HEK293 (cell line): ENCODE data around the gene ARIH2.
A peak's percentile ranks its signal among the peaks of the same experiment; 100 is the strongest.

Experiments used
- BCL11B ChIP-seq: fragments of 450-650 bp; formaldehyde crosslinking; IDR thresholded peaks from 2 replicates; pipeline ENCODE4 v1.5.1; 2016; ENCODE audit warnings: low read depth, missing biosample characterization, missing genetic modification characterization
- GLI4 ChIP-seq: fragments of 450-650 bp; formaldehyde crosslinking; IDR thresholded peaks from 2 replicates; pipeline ENCODE4 v1.5.1; 2016; ENCODE audit warnings: missing biosample characterization, missing genetic modification characterization
- GLIS2 ChIP-seq: fragments of 450-650 bp; formaldehyde crosslinking; IDR thresholded peaks from 2 replicates; pipeline ENCODE4 v1.5.1; 2016; ENCODE audit warnings: missing biosample characterization, missing genetic modification characterization
- HOXD13 ChIP-seq: sonication (generic); formaldehyde crosslinking; IDR thresholded peaks from 2 replicates; pipeline ENCODE4 v1.8.0; 2022; ENCODE audit warnings: missing genetic modification reagents, borderline replicate concordance
- KLF9 ChIP-seq: fragments of 450-650 bp; formaldehyde crosslinking; IDR thresholded peaks from 2 replicates; pipeline ENCODE4 v1.5.1; 2016; ENCODE audit warnings: missing biosample characterization, missing genetic modification characterization, low read depth
- SP2 ChIP-seq: fragments of 450-650 bp; formaldehyde crosslinking; IDR thresholded peaks from 2 replicates; pipeline ENCODE4 v1.5.1; 2016; ENCODE audit warnings: missing biosample characterization, missing genetic modification characterization
- SP7 ChIP-seq: fragments of 450-650 bp; formaldehyde crosslinking; IDR thresholded peaks from 2 replicates; pipeline ENCODE4 v1.5.1; 2016; ENCODE audit warnings: missing biosample characterization, missing genetic modification characterization
- YY1 ChIP-seq: fragments of 450-650 bp; formaldehyde crosslinking; IDR thresholded peaks from 2 replicates; pipeline ENCODE4 v1.5.1; 2018; ENCODE audit warnings: missing biosample characterization, missing genetic modification characterization
- ZFP69B ChIP-seq: fragments of 450-650 bp; formaldehyde crosslinking; IDR thresholded peaks from 2 replicates; pipeline ENCODE4 v1.5.1; 2016; ENCODE audit warnings: missing biosample characterization, missing genetic modification characterization
- ZNF138 ChIP-seq: fragments of 450-650 bp; formaldehyde crosslinking; IDR thresholded peaks from 2 replicates; pipeline ENCODE4 v1.5.1; 2016; ENCODE audit warnings: missing biosample characterization, missing genetic modification characterization, borderline replicate concordance
- ZNF157 ChIP-seq: fragments of 450-650 bp; formaldehyde crosslinking; IDR thresholded peaks from 2 replicates; pipeline ENCODE4 v1.5.1; 2016; ENCODE audit warnings: missing biosample characterization, missing genetic modification characterization
- ZNF175 ChIP-seq: fragments of 450-650 bp; formaldehyde crosslinking; IDR thresholded peaks from 2 replicates; pipeline ENCODE4 v1.5.1; 2016; ENCODE audit warnings: missing biosample characterization, missing genetic modification characterization
- ZNF274 ChIP-seq, 2 experiments: fragments of 200-500 bp in 1 of 2; fragments of 450-650 bp in 1 of 2; sonication (Bioruptor generic) in 1 of 2; formaldehyde crosslinking in 1 of 2; IDR thresholded peaks; 2 replicates each; pipeline versions ENCODE4 v1.5.1 to v1.6.1; 2014 to 2016; ENCODE audit warnings: borderline replicate concordance in 1 of 2, inconsistent platforms in 1 of 2, low read length in 1 of 2, missing biosample characterization in 1 of 2, missing genetic modification characterization in 1 of 2
- ZNF292 ChIP-seq: fragments of 450-650 bp; formaldehyde crosslinking; IDR thresholded peaks from 2 replicates; pipeline ENCODE4 v1.5.1; 2016; ENCODE audit warnings: low read depth, missing biosample characterization, missing genetic modification characterization, borderline replicate concordance
- ZNF416 ChIP-seq: fragments of 450-650 bp; formaldehyde crosslinking; IDR thresholded peaks from 2 replicates; pipeline ENCODE4 v1.5.1; 2016; ENCODE audit warnings: missing biosample characterization, missing genetic modification characterization
- ZNF529 ChIP-seq: fragments of 450-650 bp; formaldehyde crosslinking; IDR thresholded peaks from 2 replicates; pipeline ENCODE4 v1.5.1; 2017; ENCODE audit warnings: missing genetic modification characterization, missing biosample characterization; ENCODE audit not compliant: insufficient replicate concordance
- ZNF776 ChIP-seq: fragments of 450-650 bp; formaldehyde crosslinking; IDR thresholded peaks from 2 replicates; pipeline ENCODE4 v1.5.0; 2017; ENCODE audit warnings: missing biosample characterization, missing genetic modification characterization, borderline replicate concordance
- TF ChIP-seq, protein P1 (sequence below): fragments of 450-650 bp; formaldehyde crosslinking; IDR thresholded peaks from 2 replicates; pipeline ENCODE4 v1.5.1; 2016; ENCODE audit warnings: missing biosample characterization, missing genetic modification characterization, borderline replicate concordance
- TF ChIP-seq, protein P2 (sequence below): fragments of 450-650 bp; formaldehyde crosslinking; IDR thresholded peaks from 2 replicates; pipeline ENCODE4 v1.5.1; 2017; ENCODE audit warnings: missing biosample characterization, missing genetic modification characterization
- TF ChIP-seq, protein P3 (sequence below): fragments of 450-650 bp; formaldehyde crosslinking; IDR thresholded peaks from 2 replicates; pipeline ENCODE4 v1.5.1; 2016; ENCODE audit warnings: missing biosample characterization, missing genetic modification characterization, borderline replicate concordance
- TF ChIP-seq, protein P4 (sequence below): fragments of 450-650 bp; formaldehyde crosslinking; IDR thresholded peaks from 2 replicates; pipeline ENCODE4 v1.5.1; 2016; ENCODE audit warnings: missing biosample characterization, missing genetic modification characterization, low read depth
- TF ChIP-seq, protein P5 (sequence below): fragments of 450-650 bp; formaldehyde crosslinking; IDR thresholded peaks from 2 replicates; pipeline ENCODE4 v1.5.1; 2016; ENCODE audit warnings: missing biosample characterization, missing genetic modification characterization
- TF ChIP-seq, protein P6 (sequence below): fragments of 450-650 bp; formaldehyde crosslinking; IDR thresholded peaks from 2 replicates; pipeline ENCODE4 v1.5.1; 2016; ENCODE audit warnings: missing biosample characterization, missing genetic modification characterization

The ARIH2 gene

DNA sequence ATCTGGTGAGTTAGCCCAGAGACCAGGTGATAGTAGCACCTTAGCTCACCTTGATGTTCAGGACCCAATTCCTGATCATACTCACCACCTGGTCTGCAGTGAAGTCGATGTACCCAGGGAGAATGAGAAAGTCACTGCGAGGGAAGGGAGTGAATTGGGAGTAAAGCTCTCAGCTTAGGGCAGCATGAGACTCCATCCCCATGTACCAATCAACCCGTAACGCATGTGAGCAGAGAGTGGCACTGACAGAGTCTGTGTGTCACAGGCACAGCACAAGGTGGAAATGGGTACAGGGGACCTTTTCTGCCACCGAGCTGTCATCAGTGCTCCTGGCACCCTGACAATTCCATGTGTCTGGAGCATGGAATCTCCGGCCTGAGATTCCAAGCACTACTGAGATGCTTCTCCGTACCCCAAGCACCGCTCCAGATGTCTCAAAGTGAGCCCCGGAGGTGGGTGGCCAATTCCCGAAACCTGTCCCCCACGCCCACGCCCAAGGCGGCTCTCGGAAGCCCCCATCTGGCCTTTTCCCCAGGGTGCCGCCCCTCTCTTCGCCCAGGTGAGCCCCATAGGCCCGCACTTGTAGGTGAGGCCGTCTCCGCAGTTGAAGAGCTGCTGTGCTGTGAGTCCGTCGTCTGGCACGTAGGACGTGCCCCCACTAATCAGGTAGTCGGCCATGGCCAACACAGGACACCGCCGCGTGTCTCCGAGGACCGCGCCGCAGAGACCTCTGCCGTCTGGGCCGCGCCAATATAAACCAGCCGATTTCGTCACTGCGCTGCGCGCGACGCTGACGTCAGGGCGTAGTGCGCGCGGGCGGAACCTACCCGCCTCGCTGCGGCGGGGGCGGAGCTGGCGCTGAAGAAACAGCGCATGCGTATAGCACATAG lies 110.3 kb downstream of the ARIH2 start, which contains the start of gene IMPDH2 (continued):
- TF ChIP-seq, protein P1, sequence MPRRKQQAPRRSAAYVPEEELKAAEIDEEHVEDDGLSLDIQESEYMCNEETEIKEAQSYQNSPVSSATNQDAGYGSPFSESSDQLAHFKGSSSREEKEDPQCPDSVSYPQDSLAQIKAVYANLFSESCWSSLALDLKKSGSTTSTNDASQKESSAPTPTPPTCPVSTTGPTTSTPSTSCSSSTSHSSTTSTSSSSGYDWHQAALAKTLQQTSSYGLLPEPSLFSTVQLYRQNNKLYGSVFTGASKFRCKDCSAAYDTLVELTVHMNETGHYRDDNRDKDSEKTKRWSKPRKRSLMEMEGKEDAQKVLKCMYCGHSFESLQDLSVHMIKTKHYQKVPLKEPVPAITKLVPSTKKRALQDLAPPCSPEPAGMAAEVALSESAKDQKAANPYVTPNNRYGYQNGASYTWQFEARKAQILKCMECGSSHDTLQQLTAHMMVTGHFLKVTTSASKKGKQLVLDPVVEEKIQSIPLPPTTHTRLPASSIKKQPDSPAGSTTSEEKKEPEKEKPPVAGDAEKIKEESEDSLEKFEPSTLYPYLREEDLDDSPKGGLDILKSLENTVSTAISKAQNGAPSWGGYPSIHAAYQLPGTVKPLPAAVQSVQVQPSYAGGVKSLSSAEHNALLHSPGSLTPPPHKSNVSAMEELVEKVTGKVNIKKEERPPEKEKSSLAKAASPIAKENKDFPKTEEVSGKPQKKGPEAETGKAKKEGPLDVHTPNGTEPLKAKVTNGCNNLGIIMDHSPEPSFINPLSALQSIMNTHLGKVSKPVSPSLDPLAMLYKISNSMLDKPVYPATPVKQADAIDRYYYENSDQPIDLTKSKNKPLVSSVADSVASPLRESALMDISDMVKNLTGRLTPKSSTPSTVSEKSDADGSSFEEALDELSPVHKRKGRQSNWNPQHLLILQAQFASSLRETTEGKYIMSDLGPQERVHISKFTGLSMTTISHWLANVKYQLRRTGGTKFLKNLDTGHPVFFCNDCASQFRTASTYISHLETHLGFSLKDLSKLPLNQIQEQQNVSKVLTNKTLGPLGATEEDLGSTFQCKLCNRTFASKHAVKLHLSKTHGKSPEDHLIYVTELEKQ = no peak
- TF ChIP-seq SP2 (tag by site-specific recombination) = peak; percentile 80
- TF ChIP-seq YY1 (tag by site-specific recombination) = peak; percentile 55; the same call in 1 of the 2 replicates
- TF ChIP-seq ZNF292 (tag by site-specific recombination) = no peak
- no peak for TF ChIP-seq BCL11B (tag by site-specific recombination)
- peak; percentile 79 for TF ChIP-seq KLF9 (tag by site-specific recombination)
- no peak for TF ChIP-seq ZNF529 (tag by site-specific recombination)
- TF ChIP-seq, protein P2, sequence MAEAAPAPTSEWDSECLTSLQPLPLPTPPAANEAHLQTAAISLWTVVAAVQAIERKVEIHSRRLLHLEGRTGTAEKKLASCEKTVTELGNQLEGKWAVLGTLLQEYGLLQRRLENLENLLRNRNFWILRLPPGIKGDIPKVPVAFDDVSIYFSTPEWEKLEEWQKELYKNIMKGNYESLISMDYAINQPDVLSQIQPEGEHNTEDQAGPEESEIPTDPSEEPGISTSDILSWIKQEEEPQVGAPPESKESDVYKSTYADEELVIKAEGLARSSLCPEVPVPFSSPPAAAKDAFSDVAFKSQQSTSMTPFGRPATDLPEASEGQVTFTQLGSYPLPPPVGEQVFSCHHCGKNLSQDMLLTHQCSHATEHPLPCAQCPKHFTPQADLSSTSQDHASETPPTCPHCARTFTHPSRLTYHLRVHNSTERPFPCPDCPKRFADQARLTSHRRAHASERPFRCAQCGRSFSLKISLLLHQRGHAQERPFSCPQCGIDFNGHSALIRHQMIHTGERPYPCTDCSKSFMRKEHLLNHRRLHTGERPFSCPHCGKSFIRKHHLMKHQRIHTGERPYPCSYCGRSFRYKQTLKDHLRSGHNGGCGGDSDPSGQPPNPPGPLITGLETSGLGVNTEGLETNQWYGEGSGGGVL (tag by site-specific recombination) = peak; percentile 39; the same call in 1 of the 2 replicates
- no peak for TF ChIP-seq ZNF157 (tag by site-specific recombination)
- TF ChIP-seq ZFP69B (tag by site-specific recombination) = no peak; the same call in 1 of the 2 replicates
- no peak for TF ChIP-seq ZNF138 (tag by site-specific recombination)
- no peak for TF ChIP-seq HOXD13 (CRISPR knock-in tag)
- TF ChIP-seq ZNF175 (tag by site-specific recombination) = no peak
- TF ChIP-seq, protein P3, sequence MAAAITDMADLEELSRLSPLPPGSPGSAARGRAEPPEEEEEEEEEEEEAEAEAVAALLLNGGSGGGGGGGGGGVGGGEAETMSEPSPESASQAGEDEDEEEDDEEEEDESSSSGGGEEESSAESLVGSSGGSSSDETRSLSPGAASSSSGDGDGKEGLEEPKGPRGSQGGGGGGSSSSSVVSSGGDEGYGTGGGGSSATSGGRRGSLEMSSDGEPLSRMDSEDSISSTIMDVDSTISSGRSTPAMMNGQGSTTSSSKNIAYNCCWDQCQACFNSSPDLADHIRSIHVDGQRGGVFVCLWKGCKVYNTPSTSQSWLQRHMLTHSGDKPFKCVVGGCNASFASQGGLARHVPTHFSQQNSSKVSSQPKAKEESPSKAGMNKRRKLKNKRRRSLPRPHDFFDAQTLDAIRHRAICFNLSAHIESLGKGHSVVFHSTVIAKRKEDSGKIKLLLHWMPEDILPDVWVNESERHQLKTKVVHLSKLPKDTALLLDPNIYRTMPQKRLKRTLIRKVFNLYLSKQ (tag by site-specific recombination) = no peak
- TF ChIP-seq GLIS2 = no peak
- peak; percentile 77 for TF ChIP-seq SP7 (tag by site-specific recombination)
- TF ChIP-seq, protein P4, sequence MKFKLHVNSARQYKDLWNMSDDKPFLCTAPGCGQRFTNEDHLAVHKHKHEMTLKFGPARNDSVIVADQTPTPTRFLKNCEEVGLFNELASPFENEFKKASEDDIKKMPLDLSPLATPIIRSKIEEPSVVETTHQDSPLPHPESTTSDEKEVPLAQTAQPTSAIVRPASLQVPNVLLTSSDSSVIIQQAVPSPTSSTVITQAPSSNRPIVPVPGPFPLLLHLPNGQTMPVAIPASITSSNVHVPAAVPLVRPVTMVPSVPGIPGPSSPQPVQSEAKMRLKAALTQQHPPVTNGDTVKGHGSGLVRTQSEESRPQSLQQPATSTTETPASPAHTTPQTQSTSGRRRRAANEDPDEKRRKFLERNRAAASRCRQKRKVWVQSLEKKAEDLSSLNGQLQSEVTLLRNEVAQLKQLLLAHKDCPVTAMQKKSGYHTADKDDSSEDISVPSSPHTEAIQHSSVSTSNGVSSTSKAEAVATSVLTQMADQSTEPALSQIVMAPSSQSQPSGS = peak; percentile 96
- no peak for TF ChIP-seq ZNF274 (IDR thresholded peaks at IDR 0.05; ENCODE audit: low read length)
- no peak for TF ChIP-seq ZNF274 (tag by site-specific recombination; IDR thresholded peaks at IDR 0.05; ENCODE audit: borderline replicate concordance)
- TF ChIP-seq, protein P5, sequence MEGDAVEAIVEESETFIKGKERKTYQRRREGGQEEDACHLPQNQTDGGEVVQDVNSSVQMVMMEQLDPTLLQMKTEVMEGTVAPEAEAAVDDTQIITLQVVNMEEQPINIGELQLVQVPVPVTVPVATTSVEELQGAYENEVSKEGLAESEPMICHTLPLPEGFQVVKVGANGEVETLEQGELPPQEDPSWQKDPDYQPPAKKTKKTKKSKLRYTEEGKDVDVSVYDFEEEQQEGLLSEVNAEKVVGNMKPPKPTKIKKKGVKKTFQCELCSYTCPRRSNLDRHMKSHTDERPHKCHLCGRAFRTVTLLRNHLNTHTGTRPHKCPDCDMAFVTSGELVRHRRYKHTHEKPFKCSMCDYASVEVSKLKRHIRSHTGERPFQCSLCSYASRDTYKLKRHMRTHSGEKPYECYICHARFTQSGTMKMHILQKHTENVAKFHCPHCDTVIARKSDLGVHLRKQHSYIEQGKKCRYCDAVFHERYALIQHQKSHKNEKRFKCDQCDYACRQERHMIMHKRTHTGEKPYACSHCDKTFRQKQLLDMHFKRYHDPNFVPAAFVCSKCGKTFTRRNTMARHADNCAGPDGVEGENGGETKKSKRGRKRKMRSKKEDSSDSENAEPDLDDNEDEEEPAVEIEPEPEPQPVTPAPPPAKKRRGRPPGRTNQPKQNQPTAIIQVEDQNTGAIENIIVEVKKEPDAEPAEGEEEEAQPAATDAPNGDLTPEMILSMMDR (tag by site-specific recombination) = peak; percentile 48
- no peak for TF ChIP-seq ZNF416 (tag by site-specific recombination)
- TF ChIP-seq GLI4 (tag by site-specific recombination) = no peak
- TF ChIP-seq, protein P6, sequence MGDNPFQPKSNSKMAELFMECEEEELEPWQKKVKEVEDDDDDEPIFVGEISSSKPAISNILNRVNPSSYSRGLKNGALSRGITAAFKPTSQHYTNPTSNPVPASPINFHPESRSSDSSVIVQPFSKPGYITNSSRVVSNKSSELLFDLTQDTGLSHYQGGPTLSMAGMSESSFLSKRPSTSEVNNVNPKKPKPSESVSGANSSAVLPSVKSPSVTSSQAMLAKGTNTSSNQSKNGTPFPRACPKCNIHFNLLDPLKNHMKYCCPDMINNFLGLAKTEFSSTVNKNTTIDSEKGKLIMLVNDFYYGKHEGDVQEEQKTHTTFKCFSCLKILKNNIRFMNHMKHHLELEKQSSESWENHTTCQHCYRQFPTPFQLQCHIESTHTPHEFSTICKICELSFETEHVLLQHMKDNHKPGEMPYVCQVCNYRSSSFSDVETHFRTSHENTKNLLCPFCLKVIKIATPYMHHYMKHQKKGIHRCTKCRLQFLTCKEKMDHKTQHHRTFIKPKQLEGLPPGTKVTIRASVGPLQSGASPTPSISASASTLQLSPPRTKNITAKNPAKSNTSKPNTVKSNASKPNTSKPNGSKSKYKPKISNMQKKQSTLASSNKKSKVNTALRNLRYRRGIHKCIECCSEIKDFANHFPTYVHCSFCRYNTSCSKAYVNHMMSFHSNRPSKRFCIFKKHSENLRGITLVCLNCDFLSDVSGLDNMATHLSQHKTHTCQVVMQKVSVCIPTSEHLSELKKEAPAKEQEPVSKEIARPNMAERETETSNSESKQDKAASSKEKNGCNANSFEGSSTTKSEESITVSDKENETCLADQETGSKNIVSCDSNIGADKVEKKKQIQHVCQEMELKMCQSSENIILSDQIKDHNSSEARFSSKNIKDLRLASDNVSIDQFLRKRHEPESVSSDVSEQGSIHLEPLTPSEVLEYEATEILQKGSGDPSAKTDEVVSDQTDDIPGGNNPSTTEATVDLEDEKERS = no peak
- TF ChIP-seq ZNF776 (tag by site-specific recombination) = no peak
